ENCODE measurements around the gene FN1. TPM values are rescaled to one million over a fixed set of nuclear protein-coding genes. Genes with fewer than 3 reads are reported as not detected.
"Not testable (repeated sequence)": the region's sequence is repeated elsewhere in the genome, so short reads cannot be mapped to it uniquely, and the experiment has no call there.

Gene FN1
- total RNA-seq, 1 donor from 2014 or later: 24.2 TPM

GRCh38 chr2:215422676-215423075 is 13.2 kb downstream of the FN1 start:
- ATAC-seq: no peak

- ATAC-seq: peak; percentile 76
Observed at GRCh38 chr2:215421859-215422461, 13.9 kb downstream of the FN1 start.

- ATAC-seq: no peak
Observed at GRCh38 chr2:215420471-215420935, 15.4 kb downstream of the FN1 start.

- no peak for ATAC-seq
Observed at GRCh38 chr2:215419769-215420470, 15.9 kb downstream of the FN1 start.

GRCh38 chr2:215419113-215419512 is 16.8 kb downstream of the FN1 start:
- ATAC-seq: no peak

- ATAC-seq: no peak
Observed at GRCh38 chr2:215418064-215418963, 17.6 kb downstream of the FN1 start.

- ATAC-seq: no peak
Observed at GRCh38 chr2:215417400-215417951, 18.4 kb downstream of the FN1 start.

GRCh38 chr2:215416656-215417055 is 19.2 kb downstream of the FN1 start:
- ATAC-seq: no peak

GRCh38 chr2:215415820-215416577 is 19.9 kb downstream of the FN1 start:
- ATAC-seq: no peak

- no peak for ATAC-seq
Observed at GRCh38 chr2:215415218-215415617, 20.6 kb downstream of the FN1 start.

GRCh38 chr2:215414674-215415073 is 21.2 kb downstream of the FN1 start:
- ATAC-seq: no peak

GRCh38 chr2:215413974-215414373 is 21.9 kb downstream of the FN1 start:
- ATAC-seq: no peak

GRCh38 chr2:215413484-215413777 is 22.4 kb downstream of the FN1 start:
- no peak for ATAC-seq

GRCh38 chr2:215411941-215412743 is 23.7 kb downstream of the FN1 start:
- no peak for ATAC-seq

- ATAC-seq: peak; percentile 76
Observed at GRCh38 chr2:215410932-215411285, 25.0 kb downstream of the FN1 start.

GRCh38 chr2:215410181-215410931 is 25.5 kb downstream of the FN1 start:
- ATAC-seq: not testable (repeated sequence)

- ATAC-seq: peak; percentile 70
Observed at GRCh38 chr2:215409331-215410127, 26.3 kb downstream of the FN1 start.

GRCh38 chr2:215408441-215408840 is 27.4 kb downstream of the FN1 start:
- ATAC-seq: not testable (repeated sequence)

- no peak for ATAC-seq
Observed at GRCh38 chr2:215407590-215408264, 28.1 kb downstream of the FN1 start.
